ENCODE data around the gene PFDN1.

The PFDN1 gene

GRCh38 chr5:140296289-140296688 is 6.6 kb downstream of the PFDN1 start:
- no peak for DNase-seq (ENCODE audit: low read depth in 2 of 2)

GRCh38 chr5:140295414-140295813 is 7.5 kb downstream of the PFDN1 start:
- DNase-seq (ENCODE audit: low read depth in 2 of 2): no peak

GRCh38 chr5:140294753-140295152 is 8.1 kb downstream of the PFDN1 start:
- DNase-seq (ENCODE audit: low read depth in 2 of 2): no peak

GRCh38 chr5:140293849-140294100 is 9.1 kb downstream of the PFDN1 start:
- DNase-seq (ENCODE audit: low read depth in 2 of 2): no peak

- DNase-seq (ENCODE audit: low read depth in 2 of 2): no peak
These were observed 9.6 kb downstream of the PFDN1 start for GRCh38 chr5:140293091-140293848.

- no peak for DNase-seq (ENCODE audit: low read depth in 2 of 2)
These were observed 10.5 kb downstream of the PFDN1 start for GRCh38 chr5:140292212-140293036.

GRCh38 chr5:140287801-140288521 is 14.9 kb downstream of the PFDN1 start:
- no peak for DNase-seq (ENCODE audit: low read depth in 2 of 2)

GRCh38 chr5:140286424-140286823 is 16.5 kb downstream of the PFDN1 start:
- no peak for DNase-seq (ENCODE audit: low read depth in 2 of 2)

- DNase-seq (ENCODE audit: low read depth in 2 of 2): no peak
These were observed 18.9 kb downstream of the PFDN1 start for GRCh38 chr5:140284013-140284412.

- DNase-seq (ENCODE audit: low read depth in 2 of 2): no peak
These were observed 20.6 kb downstream of the PFDN1 start for GRCh38 chr5:140282266-140282665.

- no peak for DNase-seq (ENCODE audit: low read depth in 2 of 2)
These were observed 27.1 kb downstream of the PFDN1 start for GRCh38 chr5:140275837-140276236.

GRCh38 chr5:140273401-140273877 is 29.5 kb downstream of the PFDN1 start:
- no peak for DNase-seq (ENCODE audit: low read depth in 2 of 2)

GRCh38 chr5:140270008-140270407 is 32.9 kb downstream of the PFDN1 start:
- no peak for DNase-seq (ENCODE audit: low read depth in 2 of 2)

GRCh38 chr5:140267559-140268018 is 35.3 kb downstream of the PFDN1 start:
- DNase-seq (ENCODE audit: low read depth in 2 of 2): no peak

GRCh38 chr5:140267201-140267540 is 35.7 kb downstream of the PFDN1 start:
- no peak for DNase-seq (ENCODE audit: low read depth in 2 of 2)

- no peak for DNase-seq (ENCODE audit: low read depth in 2 of 2)
These were observed 36.3 kb downstream of the PFDN1 start for GRCh38 chr5:140266471-140267200.

- DNase-seq (ENCODE audit: low read depth in 2 of 2): no peak
These were observed 37.1 kb downstream of the PFDN1 start for GRCh38 chr5:140265845-140266244.

- DNase-seq (ENCODE audit: low read depth in 2 of 2): no peak
These were observed 40.1 kb downstream of the PFDN1 start for GRCh38 chr5:140262839-140263238.

- no peak for DNase-seq (ENCODE audit: low read depth in 2 of 2)
These were observed 40.7 kb downstream of the PFDN1 start for GRCh38 chr5:140262221-140262620.

- DNase-seq (ENCODE audit: low read depth in 2 of 2): no peak
These were observed 41.3 kb downstream of the PFDN1 start for GRCh38 chr5:140261403-140262171.

- no peak for DNase-seq (ENCODE audit: low read depth in 2 of 2)
These were observed 42.7 kb downstream of the PFDN1 start for GRCh38 chr5:140260089-140260656.
